Breast epithelium (tissue), 4 donors: Measurements from ENCODE around the gene FCER1G. TPM values are rescaled to one million over a fixed set of nuclear protein-coding genes. Genes with fewer than 3 reads are reported as not detected.
A peak's percentile ranks its signal among the peaks of the same experiment; 100 is the strongest.

Experiments used
- DNase-seq, 2 donors: peaks; one replicate each; pipeline ENCODE4 v3.0.0-alpha.2; 2019; ENCODE audit warnings: low spot score in 2 of 2
- H3K27ac ChIP-seq, 2 donors: fragments of 200-600 bp; sonication (generic) in 1 of 2; one replicate each; pipeline ENCODE4 v1.5.1; 2016 to 2019; ENCODE audit warnings: mild to moderate bottlenecking in 1 of 2
- H3K27me3 ChIP-seq, 2 donors: fragments of 200-600 bp; sonication (generic) in 1 of 2; one replicate each; pipeline versions ENCODE4 v1.5.1 to v1.6.0; 2017 to 2019; ENCODE audit warnings: control low read depth in 1 of 2, mild to moderate bottlenecking in 1 of 2
- H3K36me3 ChIP-seq: fragments of 200-600 bp; one replicate; pipeline ENCODE4 v1.5.1; 2019
- H3K4me1 ChIP-seq, 2 donors: fragments of 200-600 bp; sonication (generic); one replicate each; pipeline ENCODE4 v1.5.1; 2016 to 2019; ENCODE audit warnings: control low read depth in 1 of 2
- H3K4me3 ChIP-seq, 3 donors: fragments of 200-600 bp; sonication (generic); 1 replicate in 2 of 3; 2 replicates in 1 of 3; pipeline ENCODE4 v1.5.1; 2016 to 2019; ENCODE audit warnings: mild to moderate bottlenecking in 3 of 3, moderate library complexity in 2 of 3
- H3K9me3 ChIP-seq, 2 donors: fragments of 200-600 bp; sonication (generic) in 1 of 2; one replicate each; pipeline ENCODE4 v1.5.1; 2016 to 2019; ENCODE audit warnings: control low read depth in 1 of 2
- CTCF ChIP-seq, 3 donors: fragments of 450-650 bp; IDR thresholded peaks; one replicate each; pipeline ENCODE4 v1.5.1; 2016 to 2017; ENCODE audit warnings: antibody characterized with exemption in 3 of 3, mild to moderate bottlenecking in 3 of 3, moderate library complexity in 3 of 3
- POLR2A ChIP-seq: fragments of 450-650 bp; IDR thresholded peaks from one replicate; pipeline ENCODE4 v1.6.1; 2016; ENCODE audit warnings: antibody characterized with exemption, mild to moderate bottlenecking, moderate library complexity
- POLR2AphosphoS5 ChIP-seq, 3 donors: sonication (generic); formaldehyde crosslinking; IDR thresholded peaks; one replicate each; pipeline ENCODE4 v1.6.1; 2017; ENCODE audit warnings: antibody characterized with exemption in 3 of 3
- intact Hi-C: fragments of 100-400 bp; cut with DNase I; formaldehyde crosslinking; loops from one replicate; pipeline ENCODE4 v1.15.1; 2023; ENCODE audit warnings: low total_unique reads
- total RNA-seq, 3 donors: library from RNA; depleted of rRNA; stranded (reverse); fragments of >200 nt; gene quantifications; one replicate each; pipeline ENCODE4 v1.1.0, GENCODE V29; 2016

FCER1G gene
- total RNA-seq, 3 donors from 2014 or later = 40.3 to 153 (median 70.1) TPM

- Histone ChIP-seq H3K36me3 (peaks cover 5% of the 10 kb centered on the region), H3K27ac (peak overlapping the region in 1 of 2 donors; percentile 93), H3K9me3 (no peaks in the 10 kb centered on the region), H3K27me3 (no peaks in the 10 kb centered on the region), H3K4me3 (peak overlapping the region in 1 of 3 donors; percentile 28), H3K4me1 (no peaks in the 10 kb centered on the region)
- TF ChIP-seq POLR2A (no peak), CTCF (IDR thresholded peaks at IDR 0.05) (no peak), POLR2AphosphoS5 (IDR thresholded peaks at IDR 0.05) (no peak)
- intact Hi-C loops = no loop called here
- no peak for DNase-seq
These were observed 3.4 kb downstream of the FCER1G start for GRCh38 chr1:161218301-161219077.

GRCh38 chr1:161219078-161219892, 4.2 kb downstream of the FCER1G start:
- no peak for TF ChIP-seq POLR2A
- TF ChIP-seq CTCF (IDR thresholded peaks at IDR 0.05) = no peak
- TF ChIP-seq POLR2AphosphoS5 (IDR thresholded peaks at IDR 0.05) = no peak
- Histone ChIP-seq H3K36me3 (no peaks in the 10 kb centered on the region), H3K4me3 (no peak overlapping the region), H3K27me3 (no peaks in the 10 kb centered on the region), H3K27ac (no peak overlapping the region), H3K9me3 (no peaks in the 10 kb centered on the region), H3K4me1 (no peaks in the 10 kb centered on the region)
- intact Hi-C loops = no loop called here
- no peak for DNase-seq

GRCh38 chr1:161220002-161220401, 4.9 kb downstream of the FCER1G start:
- Histone ChIP-seq H3K4me3 (no peak overlapping the region), H3K4me1 (no peaks in the 10 kb centered on the region), H3K36me3 (no peaks in the 10 kb centered on the region), H3K27ac (no peak overlapping the region), H3K27me3 (no peaks in the 10 kb centered on the region), H3K9me3 (no peaks in the 10 kb centered on the region)
- intact Hi-C loops = loop anchor here (10.0 kb wide), 1 partner anchor 165 kb away; no protein-coding TSS in a partner anchor
- TF ChIP-seq POLR2AphosphoS5 (IDR thresholded peaks at IDR 0.05) (no peak), POLR2A (no peak), CTCF (IDR thresholded peaks at IDR 0.05) (no peak)
- no peak for DNase-seq

- Histone ChIP-seq H3K27ac (no peak overlapping the region), H3K4me1 (peaks cover 0 to 7% of the 10 kb centered on the region in 2 donors), H3K27me3 (no peaks in the 10 kb centered on the region), H3K4me3 (no peak overlapping the region), H3K36me3 (no peaks in the 10 kb centered on the region), H3K9me3 (no peaks in the 10 kb centered on the region)
- TF ChIP-seq POLR2AphosphoS5 (IDR thresholded peaks at IDR 0.05) = no peak
- no peak for TF ChIP-seq POLR2A
- TF ChIP-seq CTCF (IDR thresholded peaks at IDR 0.05) = no peak
- DNase-seq = no peak
- intact Hi-C loops = loop anchor here (10.0 kb wide), 1 partner anchor 162 kb away; no protein-coding TSS in a partner anchor
These were observed 7.3 kb downstream of the FCER1G start for GRCh38 chr1:161222175-161223019.
